GM12873 (cell line): Measurements from ENCODE around the gene SIX2.

Experiments
- TF ChIP-seq, protein P1 (sequence below): IDR thresholded peaks from 2 replicates; pipeline ENCODE4 v1.5.1; 2012; ENCODE audit warnings: low read depth, mild to moderate bottlenecking, moderate library complexity, low read length, control low read depth; ENCODE audit not compliant: insufficient read depth; ENCODE audit errors: missing control alignments

The SIX2 gene

DNA sequence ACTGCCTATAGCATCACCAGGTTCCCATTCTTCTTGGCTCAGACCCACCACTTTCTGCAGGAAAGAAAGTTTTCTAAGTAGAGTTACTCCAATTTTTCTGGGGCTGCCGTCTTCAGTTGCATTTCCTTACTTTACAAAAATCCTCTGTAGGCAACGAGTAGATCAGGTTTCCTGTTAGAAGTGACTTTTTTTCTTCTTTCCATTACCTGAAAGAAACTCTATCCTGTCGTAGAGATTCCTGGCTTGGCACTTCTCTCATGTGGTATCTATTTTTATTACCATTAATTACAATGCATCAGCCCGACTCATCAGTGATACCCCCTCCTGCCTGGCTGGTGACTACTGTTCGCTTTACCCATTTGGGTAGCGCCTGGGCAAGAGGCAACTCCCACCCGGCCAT, 5.6 kb upstream of the SIX2 start:
- TF ChIP-seq, protein P1, sequence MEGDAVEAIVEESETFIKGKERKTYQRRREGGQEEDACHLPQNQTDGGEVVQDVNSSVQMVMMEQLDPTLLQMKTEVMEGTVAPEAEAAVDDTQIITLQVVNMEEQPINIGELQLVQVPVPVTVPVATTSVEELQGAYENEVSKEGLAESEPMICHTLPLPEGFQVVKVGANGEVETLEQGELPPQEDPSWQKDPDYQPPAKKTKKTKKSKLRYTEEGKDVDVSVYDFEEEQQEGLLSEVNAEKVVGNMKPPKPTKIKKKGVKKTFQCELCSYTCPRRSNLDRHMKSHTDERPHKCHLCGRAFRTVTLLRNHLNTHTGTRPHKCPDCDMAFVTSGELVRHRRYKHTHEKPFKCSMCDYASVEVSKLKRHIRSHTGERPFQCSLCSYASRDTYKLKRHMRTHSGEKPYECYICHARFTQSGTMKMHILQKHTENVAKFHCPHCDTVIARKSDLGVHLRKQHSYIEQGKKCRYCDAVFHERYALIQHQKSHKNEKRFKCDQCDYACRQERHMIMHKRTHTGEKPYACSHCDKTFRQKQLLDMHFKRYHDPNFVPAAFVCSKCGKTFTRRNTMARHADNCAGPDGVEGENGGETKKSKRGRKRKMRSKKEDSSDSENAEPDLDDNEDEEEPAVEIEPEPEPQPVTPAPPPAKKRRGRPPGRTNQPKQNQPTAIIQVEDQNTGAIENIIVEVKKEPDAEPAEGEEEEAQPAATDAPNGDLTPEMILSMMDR = no peak

DNA sequence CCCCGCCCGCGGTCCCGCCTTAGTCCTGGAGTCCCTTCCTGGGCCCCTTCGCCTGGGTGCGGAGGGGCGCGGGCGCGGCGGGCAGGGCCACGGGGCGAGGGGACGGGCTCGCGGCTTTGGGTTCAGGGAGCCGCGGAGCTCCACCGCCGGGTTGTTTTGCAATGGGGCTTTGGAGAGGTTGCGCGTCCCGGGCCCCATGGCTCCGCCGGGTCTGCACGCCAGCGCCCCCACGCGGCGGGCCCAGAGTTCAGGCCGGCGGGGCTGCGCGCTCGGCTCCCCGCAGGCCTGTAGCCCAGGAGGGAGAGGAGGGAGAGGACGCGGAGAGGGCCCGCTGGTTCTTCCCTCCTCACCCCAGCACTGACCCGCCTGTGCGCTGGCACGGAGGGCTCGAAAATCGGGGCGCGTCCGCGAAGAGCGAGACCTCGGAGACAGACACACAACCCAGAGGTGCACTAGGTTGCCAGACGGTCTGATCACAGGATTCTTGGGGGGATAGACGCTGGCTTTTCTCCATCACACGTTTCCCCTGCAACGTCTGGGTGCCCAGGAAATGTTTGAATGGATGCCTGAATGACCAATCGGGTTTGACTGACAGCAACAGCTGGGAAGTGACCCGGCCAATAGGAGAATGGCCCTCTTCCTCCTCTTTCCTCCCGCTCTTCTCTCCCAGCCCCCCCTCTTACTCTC, 4.9 kb upstream of the SIX2 start:
- TF ChIP-seq, protein P1 = peak; percentile 49

DNA sequence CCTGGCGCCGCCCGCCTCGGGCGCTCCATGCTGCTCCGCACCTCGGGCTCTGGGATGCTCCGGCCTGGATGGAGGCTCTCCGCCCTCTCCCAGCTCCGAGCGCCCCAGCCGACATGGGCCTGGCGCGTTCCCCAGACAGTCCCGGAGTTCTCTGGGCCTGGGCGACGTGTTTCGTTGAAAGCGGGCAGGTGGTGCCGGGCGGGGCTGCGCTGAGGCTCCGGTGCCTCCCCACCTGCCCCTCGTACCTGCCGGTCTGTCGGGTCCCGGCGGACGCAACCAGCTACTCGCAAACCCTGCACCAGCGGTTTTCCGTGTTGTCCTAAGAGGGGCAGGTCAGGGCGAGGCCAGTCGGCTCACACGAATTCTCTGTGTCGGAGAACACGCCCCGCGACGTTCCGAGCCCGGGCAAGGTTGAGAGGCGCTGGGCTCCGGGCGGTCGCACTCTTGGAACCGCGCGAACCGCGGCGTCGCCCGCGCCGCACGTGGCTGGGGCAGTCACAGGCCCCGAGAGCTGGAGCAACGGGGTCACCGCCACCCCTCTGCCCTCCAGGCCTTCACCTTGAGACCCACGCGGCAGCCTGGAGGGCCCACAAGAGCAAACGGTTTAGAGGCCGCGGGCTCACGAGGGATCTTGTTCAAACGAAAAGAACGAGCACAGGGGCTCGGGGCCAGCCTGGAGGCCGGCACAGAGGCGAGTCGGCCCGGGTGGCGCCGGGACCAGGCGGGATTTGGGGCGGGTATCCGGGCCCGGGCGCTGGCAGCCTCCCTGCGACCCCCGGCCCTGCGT, 4.2 kb upstream of the SIX2 start:
- TF ChIP-seq, protein P1 = no peak

DNA sequence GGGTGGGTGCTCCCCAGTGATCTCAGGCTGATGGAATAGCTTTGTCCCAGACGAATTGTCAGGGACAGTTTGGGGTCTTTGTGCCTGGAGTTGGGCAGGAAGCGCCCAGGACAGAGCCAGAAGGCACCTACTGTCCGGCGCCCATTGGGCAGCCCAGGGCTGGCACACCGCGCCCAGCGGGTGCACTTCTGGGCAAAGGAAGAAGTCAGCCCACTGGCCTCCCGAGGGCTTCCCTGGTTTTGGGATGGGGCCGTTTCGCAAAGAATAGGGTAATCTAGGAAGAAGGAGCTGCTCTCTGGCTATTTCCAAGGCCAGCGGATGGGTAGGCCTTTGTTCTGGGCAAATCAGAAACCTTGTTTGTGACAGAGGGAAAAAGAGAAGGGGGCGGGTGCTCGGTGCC, 3.5 kb upstream of the SIX2 start:
- TF ChIP-seq, protein P1 = no peak

DNA sequence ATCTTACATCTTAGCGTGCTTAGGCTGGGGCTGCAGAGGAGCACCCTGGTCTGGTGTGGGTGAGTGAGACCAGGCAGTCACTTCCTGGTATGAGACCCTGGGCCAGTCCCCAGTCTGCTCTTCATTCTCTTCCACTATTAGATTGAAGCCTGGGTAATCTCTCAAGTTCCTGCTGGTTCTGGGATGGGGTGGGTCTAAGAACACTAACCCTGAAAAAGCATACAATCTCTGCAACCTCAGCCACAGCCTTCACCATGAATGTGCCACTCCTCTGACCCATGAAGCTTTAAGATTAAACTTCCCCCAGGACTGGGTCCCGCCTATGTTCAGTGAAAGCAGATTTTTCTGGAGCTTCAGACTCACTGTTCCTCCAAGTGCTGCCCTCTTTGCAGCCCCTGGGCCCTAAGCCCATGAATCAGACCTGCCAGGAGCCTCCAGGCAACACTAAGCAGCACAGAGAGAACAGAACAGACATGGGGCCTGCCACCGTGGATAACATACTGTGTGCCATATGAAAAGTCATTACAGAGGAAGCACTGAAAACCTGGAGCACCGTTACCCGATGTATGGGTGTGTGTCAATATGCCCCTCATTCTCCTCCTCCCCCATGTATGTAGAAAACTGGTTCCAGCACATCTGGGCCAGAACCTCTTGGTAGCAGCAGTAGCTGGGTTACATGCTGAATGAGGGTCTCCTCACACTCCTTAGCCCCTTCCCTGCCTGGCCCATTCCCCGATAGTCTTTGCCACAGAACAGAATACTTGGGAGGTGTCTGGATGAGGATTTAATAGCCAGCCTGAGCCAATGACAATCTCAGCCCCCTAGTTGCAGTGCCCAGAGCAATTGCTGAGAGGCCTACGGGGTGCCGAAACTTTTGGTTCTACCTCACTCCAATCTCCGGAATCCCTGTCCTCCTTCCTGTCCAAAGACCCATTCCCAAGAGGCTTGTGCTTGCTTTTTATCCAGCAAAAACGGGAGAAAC, 2.7 kb upstream of the SIX2 start:
- TF ChIP-seq, protein P1 = no peak

DNA sequence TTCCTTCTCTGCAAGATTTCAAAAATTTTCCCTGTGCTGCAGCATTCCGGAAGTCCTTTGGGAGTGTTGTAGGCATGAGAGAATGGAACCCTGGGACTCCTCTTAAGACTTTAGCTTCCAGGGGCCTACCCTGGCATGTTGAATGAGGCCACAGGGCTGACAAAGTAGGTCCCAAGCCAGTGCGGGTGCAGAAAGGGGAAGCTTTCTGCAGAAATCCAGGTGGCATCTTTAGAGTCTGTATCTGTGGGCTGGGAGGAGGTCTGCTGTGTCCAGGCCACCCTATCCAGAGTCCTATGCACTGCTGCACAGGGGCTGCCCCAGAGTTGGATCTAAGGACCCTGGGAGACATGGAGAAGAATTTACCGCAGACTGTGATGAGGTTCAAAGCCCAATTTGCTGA, 1.9 kb upstream of the SIX2 start:
- TF ChIP-seq, protein P1 = no peak

DNA sequence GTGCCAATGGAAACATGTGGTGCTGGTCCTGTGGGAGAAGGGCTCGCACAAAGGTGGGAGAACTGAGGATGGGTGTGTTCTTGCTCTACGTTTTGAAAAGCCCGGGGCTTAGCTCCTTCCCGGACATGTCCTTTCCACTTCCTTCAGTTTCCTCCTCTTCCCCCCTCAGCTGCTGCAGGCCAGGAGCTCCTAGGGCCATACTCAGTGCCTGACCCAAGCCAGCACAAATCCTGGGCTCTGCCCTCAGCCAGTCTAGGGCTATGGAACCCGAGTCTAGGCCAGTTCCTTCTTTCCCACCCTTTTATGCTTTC, 1.4 kb upstream of the SIX2 start:
- TF ChIP-seq, protein P1 = no peak
